NCI-H345 (cell line): ENCODE measurements around the gene CRAMP1.

ENCODE experiments used
- DNase-seq: peaks from one replicate; lab custom pipeline; 2025; lab: John Stamatoyannopoulos, UW

Gene CRAMP1

DNA sequence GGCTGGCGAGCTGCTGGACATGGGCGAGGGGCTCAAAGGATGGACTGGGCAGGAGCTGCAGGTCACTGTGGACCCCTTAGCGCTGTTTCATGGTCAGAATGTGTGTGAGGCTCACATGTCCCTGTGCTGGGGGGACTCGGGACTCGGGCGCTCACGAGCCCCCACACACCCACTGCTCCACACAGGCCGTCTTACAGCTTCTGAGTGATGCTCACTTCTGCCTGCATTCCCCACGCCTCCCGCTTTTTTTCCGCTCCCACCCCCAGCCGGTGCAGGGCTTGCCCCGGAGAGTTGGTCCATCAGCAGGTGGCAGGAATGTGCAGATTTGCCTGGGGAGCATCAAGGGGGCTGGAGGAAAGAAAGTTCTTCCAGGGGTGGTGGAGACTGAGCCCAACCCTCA is 45.7 kb downstream of the CRAMP1 start:
- DNase-seq: no peak

GRCh38 chr16:1659031-1659430 is 46.9 kb downstream of the CRAMP1 start:
- DNase-seq: no peak

DNA sequence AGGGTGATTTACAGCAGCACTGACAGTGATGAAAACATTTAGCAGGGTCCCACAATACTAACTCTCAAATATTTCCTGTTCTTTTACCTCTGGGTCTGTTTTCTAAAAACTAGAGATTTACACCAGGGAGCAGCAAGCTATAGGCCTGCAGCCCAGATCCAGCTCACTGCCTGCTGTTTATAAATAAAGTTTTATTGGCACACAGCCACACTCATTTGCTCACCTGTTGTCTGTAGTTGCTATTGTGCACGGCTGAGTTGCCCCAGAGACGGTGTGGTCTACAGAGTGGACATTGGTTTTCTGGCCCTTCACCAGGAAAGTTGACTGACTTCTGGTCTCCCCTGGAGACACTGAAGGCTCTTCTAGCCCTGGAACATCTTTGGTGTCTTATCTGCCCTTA is 49.7 kb downstream of the CRAMP1 start:
- DNase-seq: no peak

GRCh38 chr16:1662543-1662942 is 50.4 kb downstream of the CRAMP1 start:
- DNase-seq: no peak

- no peak for DNase-seq
Observed at GRCh38 chr16:1665829-1666228, 53.7 kb downstream of the CRAMP1 start.

- DNase-seq: no peak
Observed at GRCh38 chr16:1666316-1666715, 54.2 kb downstream of the CRAMP1 start.

DNA sequence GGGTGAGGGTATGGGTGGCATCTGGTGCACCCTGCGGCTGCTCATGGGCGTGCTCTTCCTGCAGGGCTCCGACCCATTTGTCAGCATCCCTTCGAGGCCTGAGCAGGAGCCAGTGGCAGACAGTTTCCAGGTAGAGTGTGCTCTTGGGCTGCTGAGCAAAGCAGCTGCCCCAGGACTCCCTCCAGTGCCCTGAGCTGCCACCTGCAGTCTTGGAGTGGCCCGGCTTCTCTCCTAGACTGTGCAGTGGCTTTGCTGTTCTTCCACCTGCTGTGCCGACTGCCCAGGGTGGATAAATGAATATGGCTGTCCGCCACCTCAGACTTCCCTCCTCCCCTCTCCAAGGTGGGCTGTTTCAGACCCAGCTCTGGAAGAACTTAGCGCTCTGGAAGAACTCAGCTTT is 55.1 kb downstream of the CRAMP1 start:
- no peak for DNase-seq

DNA sequence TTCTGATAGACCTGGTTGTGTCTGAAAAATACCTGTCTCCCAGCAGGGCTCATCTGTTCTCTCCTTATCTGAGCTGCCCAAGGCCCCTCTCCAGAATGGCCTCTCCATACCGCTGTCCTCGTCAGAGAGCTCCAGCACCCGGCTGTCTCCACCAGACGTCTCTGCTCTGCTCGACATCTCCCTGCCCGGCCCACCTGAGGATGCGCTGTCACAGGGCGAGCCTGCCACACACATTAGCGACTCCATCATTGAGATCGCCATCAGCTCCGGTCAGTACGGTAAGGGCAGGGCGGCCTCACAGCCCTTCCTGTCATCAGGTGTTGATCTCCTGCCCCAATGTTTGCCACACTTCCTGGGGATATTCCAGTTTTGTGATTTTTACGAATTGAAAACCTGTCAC is 55.8 kb downstream of the CRAMP1 start:
- no peak for DNase-seq

- DNase-seq: no peak
Observed at GRCh38 chr16:1668612-1669319, 56.6 kb downstream of the CRAMP1 start.

GRCh38 chr16:1669698-1670097 is 57.5 kb downstream of the CRAMP1 start:
- DNase-seq: no peak

DNA sequence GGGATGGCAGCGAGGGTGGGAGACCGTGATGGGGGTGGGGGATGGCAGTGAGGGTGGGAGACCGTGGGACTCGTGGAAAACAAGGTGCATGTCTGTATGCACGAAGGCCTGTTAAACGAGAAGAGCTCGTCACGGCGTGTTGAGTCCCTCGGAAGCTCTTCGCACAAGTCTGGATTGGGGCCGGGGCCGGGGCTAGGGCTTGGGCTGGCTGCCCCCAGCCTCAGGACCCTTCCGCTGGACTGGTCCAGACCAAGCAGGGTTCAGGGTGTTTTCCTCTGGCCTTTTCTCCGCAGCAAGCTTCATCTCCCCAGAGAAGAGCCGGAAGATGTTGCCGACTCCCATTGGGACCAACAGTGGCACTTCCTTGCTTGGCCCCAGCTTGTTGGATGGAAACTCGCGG is 58.2 kb downstream of the CRAMP1 start:
- no peak for DNase-seq

DNA sequence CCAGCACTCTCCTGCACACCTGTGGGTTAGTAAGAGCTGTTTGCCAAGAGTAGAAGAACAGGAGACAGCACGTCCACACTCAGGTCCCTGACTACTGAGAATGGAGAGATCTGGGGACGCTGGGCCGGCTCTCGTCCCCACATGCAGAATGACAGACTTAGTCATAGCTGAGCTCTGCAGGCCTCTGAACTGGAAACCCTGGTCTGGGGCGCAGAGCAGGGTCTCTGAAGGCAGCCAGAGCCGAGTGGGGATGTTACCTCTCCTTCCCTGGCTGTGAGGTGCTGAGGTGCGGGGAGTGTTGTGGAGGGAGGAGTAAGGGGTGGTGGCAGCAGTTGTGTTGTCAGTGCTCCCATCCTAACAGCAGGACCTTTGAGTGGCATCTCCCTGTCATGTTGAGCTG is 58.7 kb downstream of the CRAMP1 start:
- DNase-seq: no peak

GRCh38 chr16:1673424-1674151 is 61.4 kb downstream of the CRAMP1 start:
- no peak for DNase-seq

DNA sequence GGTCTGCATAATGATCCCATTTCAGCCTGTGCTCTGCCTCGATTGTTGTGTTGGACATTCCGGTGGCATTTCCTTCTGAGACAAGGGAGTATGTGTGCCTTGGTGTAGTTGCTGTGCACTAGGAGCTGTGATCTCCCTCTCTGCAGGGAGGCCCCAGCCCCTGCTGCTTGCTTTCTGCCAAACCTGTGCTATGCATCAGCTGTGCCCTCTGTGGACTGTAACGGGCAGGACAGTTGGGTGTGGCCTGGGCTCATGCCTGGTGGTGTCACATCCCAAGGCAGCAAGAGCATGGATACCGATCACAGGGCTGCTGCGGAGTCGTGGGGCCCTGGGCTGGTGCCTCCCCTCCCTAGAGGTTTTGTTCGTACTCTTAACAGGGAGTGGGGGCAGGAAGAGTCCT is 62.1 kb downstream of the CRAMP1 start:
- no peak for DNase-seq

- no peak for DNase-seq
Observed at GRCh38 chr16:1674751-1675664, 62.8 kb downstream of the CRAMP1 start.

DNA sequence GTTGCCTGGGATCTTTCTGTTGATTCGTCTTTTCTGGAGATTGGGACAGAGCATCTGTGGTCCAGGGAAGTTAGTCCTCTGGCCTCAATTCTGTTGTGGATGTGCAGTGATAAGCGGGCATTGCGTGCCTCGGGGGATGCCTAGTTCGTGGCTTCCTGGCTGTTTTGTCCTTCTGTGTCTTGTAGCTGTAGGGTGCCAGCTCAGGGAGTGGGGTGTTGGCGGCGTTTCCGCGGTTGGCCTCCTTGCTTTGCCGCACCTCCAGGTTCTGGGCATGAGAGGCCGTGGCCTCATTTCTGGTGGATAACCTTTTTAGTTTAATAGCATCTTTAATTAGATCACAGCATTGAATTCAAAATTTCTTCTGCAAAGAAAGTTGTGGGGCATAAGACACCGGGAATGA is 64.5 kb downstream of the CRAMP1 start:
- no peak for DNase-seq

GRCh38 chr16:1677339-1677738 is 65.2 kb downstream of the CRAMP1 start:
- no peak for DNase-seq

DNA sequence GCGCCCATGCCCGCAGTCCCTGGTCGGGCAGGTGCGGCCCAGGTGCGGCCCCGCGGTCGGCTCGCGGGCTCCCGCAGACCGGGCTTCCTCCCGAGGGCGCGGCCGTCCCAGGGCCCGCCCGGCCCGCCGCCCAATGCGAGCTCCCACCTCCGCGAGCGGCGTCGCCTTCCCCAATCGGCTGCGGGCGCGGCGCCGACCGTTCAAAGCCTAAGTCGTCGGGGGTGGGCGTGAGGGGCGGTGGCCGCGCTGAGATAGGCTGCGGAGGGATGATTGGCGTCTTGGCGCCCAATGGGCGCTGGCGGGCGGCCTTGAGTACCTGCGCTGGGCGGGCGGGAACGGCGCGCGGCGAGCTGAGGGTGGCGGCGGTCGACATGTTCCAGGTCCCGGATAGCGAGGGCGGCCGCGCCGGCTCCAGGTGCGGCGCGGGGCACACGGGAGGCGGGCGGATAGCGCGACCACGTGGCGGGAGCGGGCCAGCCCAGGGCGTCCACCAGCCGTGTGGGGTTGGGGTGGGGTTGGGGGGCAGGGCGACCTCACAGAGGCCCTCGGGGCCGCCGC is 65.9 kb downstream of the CRAMP1 start, which contains the start of gene JPT2:
JPT2 (plus strand) TSS at position 338 of the 558 bp plus-strand sequence; CDS start at position 372, 34 bp downstream.
- DNase-seq: peak; percentile 98

- DNase-seq: peak; percentile 18
Observed at GRCh38 chr16:1678500-1679098, 66.4 kb downstream of the CRAMP1 start.

- DNase-seq: no peak
Observed at GRCh38 chr16:1680361-1680760, 68.2 kb downstream of the CRAMP1 start.

- no peak for DNase-seq
Observed at GRCh38 chr16:1681032-1681431, 68.9 kb downstream of the CRAMP1 start.
